CD4-positive, alpha-beta T cell (primary cell): ENCODE results near the gene PITRM1. TPM values are rescaled to one million over a fixed set of nuclear protein-coding genes. Genes with fewer than 3 reads are reported as not detected.
"Not testable (repeated sequence)": the region's sequence is repeated elsewhere in the genome, so short reads cannot be mapped to it uniquely, and the experiment has no call there.

ENCODE experiments used
- ATAC-seq: fragments of 200-7000 bp; cut with Tn5 transposase; one replicate; pipeline ENCODE4 v1.10.0; 2022; ENCODE audit warnings: mild to moderate bottlenecking; ENCODE audit not compliant: poor library complexity
- CTCF ChIA-PET: fragments of 350-600 bp; sonication (Branson Sonifier 250); formaldehyde crosslinking; loops from one replicate; lab custom pipeline; 2021; ENCODE audit warnings: antibody characterized with exemption, inconsistent platforms; lab: Charles Lee
- POLR2A ChIA-PET: fragments of 350-600 bp; sonication (Branson Sonifier 250); formaldehyde crosslinking; loops from one replicate; lab custom pipeline; 2021; ENCODE audit warnings: antibody characterized with exemption, inconsistent platforms; lab: Charles Lee
- DNase-seq, 14 experiments: peaks; one replicate each; pipeline ENCODE4 v3.0.0-alpha.2; 2013 to 2020; ENCODE audit warnings: mixed read lengths in 2 of 14
- H3K27ac ChIP-seq, 2 donors: one replicate each; pipeline versions ENCODE4 v1.5.1 to v1.7.0; 2013; ENCODE audit warnings: low read length in 2 of 2, low read depth in 1 of 2, mild to moderate bottlenecking in 1 of 2
- H3K27me3 ChIP-seq, 2 experiments: 1 replicate in 1 of 2; 2 replicates in 1 of 2; pipeline versions ENCODE4 v1.6.1 to v1.7.0; 2013; ENCODE audit warnings: low read length in 2 of 2, control low read depth in 1 of 2, mild to moderate bottlenecking in 1 of 2, moderate library complexity in 1 of 2; ENCODE audit not compliant: insufficient read depth in 2 of 2, control insufficient read depth in 1 of 2
- H3K36me3 ChIP-seq: one replicate; pipeline ENCODE4 v1.6.1; 2013; ENCODE audit warnings: low read length, control low read depth; ENCODE audit not compliant: insufficient read depth
- H3K4me1 ChIP-seq: one replicate; pipeline ENCODE4 v1.6.1; 2013; ENCODE audit warnings: low read length, control low read depth; ENCODE audit not compliant: insufficient read depth
- H3K4me3 ChIP-seq: one replicate; pipeline ENCODE4 v1.5.1; 2013; ENCODE audit warnings: mild to moderate bottlenecking, low read length, moderate library complexity
- H3K9me3 ChIP-seq, 2 experiments: 1 replicate in 1 of 2; 2 replicates in 1 of 2; pipeline versions ENCODE4 v1.6.1 to v1.7.0; 2013; ENCODE audit warnings: low read length in 2 of 2, mild to moderate bottlenecking in 2 of 2, control low read depth in 1 of 2, moderate library complexity in 1 of 2; ENCODE audit not compliant: control insufficient read depth in 1 of 2, insufficient read depth in 1 of 2
- H3K27ac Mint-ChIP-seq: one replicate; pipeline ENCODE4 v1.8.0; 2020; ENCODE audit warnings: mixed read lengths
- H3K27me3 Mint-ChIP-seq: one replicate; pipeline ENCODE4 v1.8.0; 2021; ENCODE audit warnings: mixed read lengths
- H3K36me3 Mint-ChIP-seq: one replicate; pipeline ENCODE4 v1.8.0; 2021; ENCODE audit warnings: low read depth, mixed read lengths
- H3K4me1 Mint-ChIP-seq: one replicate; pipeline ENCODE4 v1.8.0; 2021; ENCODE audit warnings: low read depth, mixed read lengths
- H3K4me3 Mint-ChIP-seq: one replicate; pipeline ENCODE4 v1.8.0; 2020; ENCODE audit warnings: mild to moderate bottlenecking, mixed read lengths
- H3K9me3 Mint-ChIP-seq: one replicate; pipeline ENCODE4 v1.8.0; 2020; ENCODE audit warnings: mixed read lengths
- intact Hi-C, 2 experiments: fragments of 100-400 bp; cut with DNase I in 1 of 2; cut with micrococcal nuclease in 1 of 2; formaldehyde crosslinking; loops; one replicate each; pipeline versions ENCODE4 v1.15.1 to v1.9.0; 2023 to 2025; cut with DNase I, micrococcal nuclease
- total RNA-seq, 174 experiments: library from RNA in 2 of 174; stranded (reverse) in 2 of 174; gene quantifications; one replicate each; pipeline ENCODE4 v1.2.3 and lab custom pipeline; 2021 to 2026
- TF ChIP-seq, protein P1 (sequence below): fragments of 200-600 bp; IDR thresholded peaks from one replicate; pipeline ENCODE4 v1.8.0; 2022; ENCODE audit warnings: antibody characterized with exemption, mild to moderate bottlenecking

PITRM1 gene
- total RNA-seq, 2 experiments from 2014 or later = 76.7 to 77.8 TPM

DNA sequence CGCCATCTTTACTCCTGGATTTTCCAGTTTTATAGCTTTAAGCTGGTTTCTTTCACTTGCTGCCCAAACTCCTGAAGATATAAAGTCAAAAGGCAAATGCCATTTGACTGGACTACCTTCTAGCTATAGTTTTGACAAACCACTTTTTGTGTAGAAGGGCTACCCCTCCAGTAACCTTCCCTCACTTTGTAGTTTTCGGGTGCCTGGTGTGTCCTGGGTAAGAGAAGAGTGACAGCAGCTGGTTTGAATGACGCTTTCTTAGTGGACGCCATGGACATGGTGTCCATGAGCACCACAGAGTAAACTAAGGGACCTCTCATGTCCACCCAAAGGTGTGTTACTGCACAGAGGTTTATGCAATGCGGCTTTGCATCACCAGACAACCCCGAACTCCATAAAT is 21.2 kb upstream of the PITRM1 start:
- no peaks in the 10 kb centered on the region for H3K9me3 Mint-ChIP-seq
- no peak overlapping the region for H3K27ac Mint-ChIP-seq
- no peaks in the 10 kb centered on the region for H3K36me3 Mint-ChIP-seq
- H3K27me3 ChIP-seq = peaks cover 0 to 5% of the 10 kb centered on the region in 2 experiments
- no peak for DNase-seq
- TF ChIP-seq, protein P1, sequence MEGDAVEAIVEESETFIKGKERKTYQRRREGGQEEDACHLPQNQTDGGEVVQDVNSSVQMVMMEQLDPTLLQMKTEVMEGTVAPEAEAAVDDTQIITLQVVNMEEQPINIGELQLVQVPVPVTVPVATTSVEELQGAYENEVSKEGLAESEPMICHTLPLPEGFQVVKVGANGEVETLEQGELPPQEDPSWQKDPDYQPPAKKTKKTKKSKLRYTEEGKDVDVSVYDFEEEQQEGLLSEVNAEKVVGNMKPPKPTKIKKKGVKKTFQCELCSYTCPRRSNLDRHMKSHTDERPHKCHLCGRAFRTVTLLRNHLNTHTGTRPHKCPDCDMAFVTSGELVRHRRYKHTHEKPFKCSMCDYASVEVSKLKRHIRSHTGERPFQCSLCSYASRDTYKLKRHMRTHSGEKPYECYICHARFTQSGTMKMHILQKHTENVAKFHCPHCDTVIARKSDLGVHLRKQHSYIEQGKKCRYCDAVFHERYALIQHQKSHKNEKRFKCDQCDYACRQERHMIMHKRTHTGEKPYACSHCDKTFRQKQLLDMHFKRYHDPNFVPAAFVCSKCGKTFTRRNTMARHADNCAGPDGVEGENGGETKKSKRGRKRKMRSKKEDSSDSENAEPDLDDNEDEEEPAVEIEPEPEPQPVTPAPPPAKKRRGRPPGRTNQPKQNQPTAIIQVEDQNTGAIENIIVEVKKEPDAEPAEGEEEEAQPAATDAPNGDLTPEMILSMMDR = no peak
- peaks cover 18% of the 10 kb centered on the region for H3K27me3 Mint-ChIP-seq
- intact Hi-C loops = loop anchor here in 1 of 2 experiments (2.0 kb wide), 1 partner anchor 1463 kb away; no protein-coding TSS in a partner anchor
- no peak overlapping the region for H3K27ac ChIP-seq
- peaks cover 22% of the 10 kb centered on the region for H3K4me1 ChIP-seq
- no peaks in the 10 kb centered on the region for H3K9me3 ChIP-seq
- H3K4me1 Mint-ChIP-seq = peaks cover 9% of the 10 kb centered on the region
- no peak for ATAC-seq
- no peak overlapping the region for H3K4me3 Mint-ChIP-seq
- POLR2A ChIA-PET = no interaction called here
- H3K4me3 ChIP-seq = no peak overlapping the region
- H3K36me3 ChIP-seq = no peaks in the 10 kb centered on the region
- CTCF ChIA-PET = interaction anchor here (0.6 kb wide), 1 partner anchor 16 kb away, joined by 3 read pairs; no protein-coding TSS in a partner anchor

DNA sequence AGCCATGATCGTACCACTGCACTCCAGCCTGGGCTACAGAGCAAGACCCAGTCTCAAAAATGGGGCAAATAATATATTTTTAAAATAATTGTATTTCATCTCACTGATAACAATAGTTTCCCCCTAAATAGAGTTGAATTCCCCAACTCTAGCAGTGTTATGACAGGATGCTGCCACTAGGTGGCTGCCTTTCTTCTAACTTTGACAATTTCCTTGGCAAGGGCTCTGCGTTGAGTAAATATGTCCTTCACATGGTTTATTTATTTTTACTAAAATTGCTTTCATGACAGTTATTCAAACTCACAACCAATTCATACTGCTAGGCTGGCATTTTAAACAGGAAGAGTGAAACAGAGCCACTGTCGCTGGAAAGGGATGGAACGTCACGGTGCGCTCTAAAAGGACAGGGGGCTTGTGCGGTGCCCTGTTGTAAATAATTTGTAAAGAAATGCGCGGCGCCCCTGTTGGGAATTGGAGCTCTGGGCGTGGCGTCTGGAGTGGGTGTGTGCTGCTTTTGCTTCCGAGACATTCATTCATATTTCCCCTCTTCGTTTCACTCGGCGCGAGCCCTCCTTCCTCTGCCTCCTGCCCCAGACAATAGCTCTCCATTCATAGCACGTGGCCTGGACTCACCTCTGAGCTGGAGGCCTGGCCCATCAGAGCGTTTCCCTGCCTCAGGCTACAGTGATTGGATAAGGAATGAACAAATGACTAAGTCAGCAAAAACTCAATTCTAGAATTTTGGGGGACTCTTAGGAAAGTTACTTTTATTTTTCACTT is 20.5 kb upstream of the PITRM1 start:
- Histone ChIP-seq H3K4me1 (peaks cover 15% of the 10 kb centered on the region), H3K4me3 (no peak overlapping the region), H3K27me3 (peaks cover 0 to 2% of the 10 kb centered on the region in 2 experiments), H3K9me3 (no peaks in the 10 kb centered on the region), H3K36me3 (no peaks in the 10 kb centered on the region), H3K27ac (no peak overlapping the region)
- Mint-ChIP-seq H3K4me3 (no peak overlapping the region), H3K27ac (no peak overlapping the region), H3K9me3 (no peaks in the 10 kb centered on the region), H3K27me3 (peaks cover 10% of the 10 kb centered on the region), H3K36me3 (no peaks in the 10 kb centered on the region), H3K4me1 (peaks cover 7% of the 10 kb centered on the region)
- DNase-seq = peak in 13 of 14 experiments; percentile 19 to 71 (median 32)
- ChIA-PET CTCF (no interaction called here), POLR2A (no interaction called here)
- peak; percentile 56 for ATAC-seq
- intact Hi-C loops = loop anchor here in 1 of 2 experiments (2.0 kb wide), 1 partner anchor 1464 kb away; no protein-coding TSS in a partner anchor
- TF ChIP-seq, protein P1 = peak; percentile 95

DNA sequence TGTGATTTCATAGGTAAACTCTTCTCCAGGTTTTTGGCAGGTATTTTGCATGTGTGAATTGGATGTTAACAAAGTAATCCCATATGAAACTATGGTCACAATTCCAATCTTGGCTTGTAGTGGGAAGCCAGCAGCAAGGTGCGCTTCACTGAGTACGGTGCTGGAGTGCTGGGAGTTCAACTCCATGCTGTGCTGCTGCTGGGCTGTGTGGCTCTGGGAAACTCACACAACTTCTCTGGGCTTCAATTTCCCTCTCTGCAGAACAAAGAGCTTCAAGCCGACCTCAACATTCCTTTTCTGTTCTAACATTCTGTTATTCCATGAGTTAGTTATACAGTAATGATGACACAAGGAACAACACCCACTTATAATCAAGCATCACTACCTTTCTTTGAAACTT is 18.2 kb upstream of the PITRM1 start:
- Histone ChIP-seq H3K4me1 (peaks cover 9% of the 10 kb centered on the region), H3K9me3 (no peaks in the 10 kb centered on the region), H3K27ac (no peak overlapping the region), H3K27me3 (no peaks in the 10 kb centered on the region), H3K4me3 (no peak overlapping the region), H3K36me3 (no peaks in the 10 kb centered on the region)
- no peak for ATAC-seq
- DNase-seq = no peak
- ChIA-PET POLR2A (interaction anchor here (0.6 kb wide), 1 partner anchor 1512 kb away, joined by 3 read pairs; no protein-coding TSS in a partner anchor), CTCF (no interaction called here)
- intact Hi-C loops = no loop called here
- peaks cover 15% of the 10 kb centered on the region for H3K4me1 Mint-ChIP-seq
- no peak overlapping the region for H3K4me3 Mint-ChIP-seq
- H3K36me3 Mint-ChIP-seq = no peaks in the 10 kb centered on the region
- no peaks in the 10 kb centered on the region for H3K9me3 Mint-ChIP-seq
- H3K27ac Mint-ChIP-seq = no peak overlapping the region
- TF ChIP-seq, protein P1 = no peak
- H3K27me3 Mint-ChIP-seq = peaks cover 4% of the 10 kb centered on the region

DNA sequence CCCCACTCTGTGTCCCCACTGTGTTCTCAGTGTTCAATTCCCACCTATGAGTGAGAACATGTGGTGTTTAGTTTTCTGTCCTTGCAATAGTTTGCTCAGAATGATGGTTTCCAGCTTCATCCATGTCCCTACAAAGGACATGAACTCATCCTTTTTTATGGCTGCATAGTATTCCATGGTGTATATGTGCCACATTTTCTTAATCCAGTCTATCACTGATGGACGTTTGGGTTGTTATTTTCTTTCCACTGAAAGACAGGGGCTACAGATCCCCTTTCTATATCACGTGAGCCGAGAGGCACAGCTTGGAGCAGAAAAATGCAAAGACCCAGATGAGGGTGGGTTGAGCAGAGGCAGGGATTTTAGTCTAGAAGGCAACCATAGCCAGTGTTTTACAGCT is 14.6 kb upstream of the PITRM1 start:
- H3K27ac ChIP-seq, H3K27me3 ChIP-seq, H3K9me3 ChIP-seq, CTCF ChIA-PET, H3K4me1 ChIP-seq, H3K36me3 ChIP-seq, ATAC-seq, H3K36me3 Mint-ChIP-seq, H3K27me3 Mint-ChIP-seq, POLR2A ChIA-PET, H3K9me3 Mint-ChIP-seq, intact Hi-C loops, DNase-seq, H3K4me3 Mint-ChIP-seq, H3K4me3 ChIP-seq: not testable (repeated sequence)
- peak overlapping the region; percentile 49 for H3K27ac Mint-ChIP-seq
- H3K4me1 Mint-ChIP-seq = peaks cover 18% of the 10 kb centered on the region
